Thoracic aorta (tissue), 2 donors: ENCODE measurements around the gene CEP72. TPM values are rescaled to one million over a fixed set of nuclear protein-coding genes. Genes with fewer than 3 reads are reported as not detected.

ENCODE experiments used
- ATAC-seq: fragments of 150-250 bp; one replicate; pipeline ENCODE4 v1.8.0; 2017; ENCODE audit warnings: low read depth; ENCODE audit not compliant: insufficient number of reproducible peaks, low FRiP score
- DNase-seq: peaks from one replicate; pipeline ENCODE4 v3.0.0-alpha.2; 2020; ENCODE audit warnings: low spot score
- H3K27ac ChIP-seq, 2 donors: fragments of 200-600 bp; sonication (generic); 1 replicate in 1 of 2; 2 replicates in 1 of 2; pipeline ENCODE4 v1.5.1; 2016; ENCODE audit warnings: mild to moderate bottlenecking in 2 of 2, moderate library complexity in 2 of 2
- H3K27me3 ChIP-seq: fragments of 200-600 bp; sonication (generic); replicated peaks from 2 replicates; pipeline ENCODE4 v1.6.0; 2016; ENCODE audit warnings: mild to moderate bottlenecking; ENCODE audit not compliant: insufficient read depth
- H3K36me3 ChIP-seq: fragments of 200-600 bp; sonication (generic); one replicate; pipeline ENCODE4 v1.5.1; 2016
- H3K4me1 ChIP-seq, 2 donors: fragments of 200-600 bp; sonication (generic); 1 replicate in 1 of 2; 2 replicates in 1 of 2; pipeline versions ENCODE4 v1.5.1 to v1.6.0; 2016; ENCODE audit warnings: low read depth in 2 of 2, mild to moderate bottlenecking in 1 of 2; ENCODE audit not compliant: control insufficient read depth in 1 of 2
- H3K4me3 ChIP-seq: fragments of 200-600 bp; sonication (generic); 2 replicates; pipeline ENCODE4 v1.5.1; 2016; ENCODE audit warnings: mild to moderate bottlenecking
- H3K9me3 ChIP-seq: fragments of 200-600 bp; sonication (generic); 2 replicates; pipeline ENCODE4 v1.5.1; 2016
- total RNA-seq, 2 donors: library from RNA; depleted of rRNA; stranded (reverse); fragments of >200 nt; gene quantifications; one replicate each; pipeline versions ENCODE4 v1.1.0 to v1.2.3, GENCODE V29; 2016
- TF ChIP-seq, protein P1 (sequence below): fragments of 200-600 bp; sonication (generic); IDR thresholded peaks from one replicate; pipeline ENCODE4 v1.5.1; 2019; ENCODE audit warnings: antibody characterized with exemption

Gene CEP72
- total RNA-seq, 2 donors from 2014 or later, result 0.68 to 2.0 TPM

DNA sequence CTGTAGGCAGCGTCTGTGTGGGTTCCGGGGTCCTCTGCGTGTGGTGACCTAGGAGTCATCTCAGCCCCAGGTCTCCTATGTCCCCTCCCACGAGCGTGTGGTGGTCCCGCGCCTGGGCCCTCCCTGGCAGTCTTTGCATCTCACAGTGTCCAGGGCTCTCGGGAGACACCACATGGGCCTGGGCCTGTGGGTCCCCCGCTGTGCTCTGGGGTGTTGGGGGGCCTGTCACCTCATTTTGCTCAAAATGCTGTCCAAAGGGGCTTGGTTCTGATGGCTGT lies 27.1 kb downstream of the CEP72 start:
- Histone ChIP-seq H3K9me3 (no peaks in the 10 kb centered on the region), H3K27me3 (no peaks in the 10 kb centered on the region), H3K27ac (no peak overlapping the region), H3K4me1 (no peaks in the 10 kb centered on the region), H3K36me3 (peaks cover 11% of the 10 kb centered on the region), H3K4me3 (no peak overlapping the region)
- ATAC-seq (no peak), DNase-seq (no peak)
- TF ChIP-seq, protein P1, sequence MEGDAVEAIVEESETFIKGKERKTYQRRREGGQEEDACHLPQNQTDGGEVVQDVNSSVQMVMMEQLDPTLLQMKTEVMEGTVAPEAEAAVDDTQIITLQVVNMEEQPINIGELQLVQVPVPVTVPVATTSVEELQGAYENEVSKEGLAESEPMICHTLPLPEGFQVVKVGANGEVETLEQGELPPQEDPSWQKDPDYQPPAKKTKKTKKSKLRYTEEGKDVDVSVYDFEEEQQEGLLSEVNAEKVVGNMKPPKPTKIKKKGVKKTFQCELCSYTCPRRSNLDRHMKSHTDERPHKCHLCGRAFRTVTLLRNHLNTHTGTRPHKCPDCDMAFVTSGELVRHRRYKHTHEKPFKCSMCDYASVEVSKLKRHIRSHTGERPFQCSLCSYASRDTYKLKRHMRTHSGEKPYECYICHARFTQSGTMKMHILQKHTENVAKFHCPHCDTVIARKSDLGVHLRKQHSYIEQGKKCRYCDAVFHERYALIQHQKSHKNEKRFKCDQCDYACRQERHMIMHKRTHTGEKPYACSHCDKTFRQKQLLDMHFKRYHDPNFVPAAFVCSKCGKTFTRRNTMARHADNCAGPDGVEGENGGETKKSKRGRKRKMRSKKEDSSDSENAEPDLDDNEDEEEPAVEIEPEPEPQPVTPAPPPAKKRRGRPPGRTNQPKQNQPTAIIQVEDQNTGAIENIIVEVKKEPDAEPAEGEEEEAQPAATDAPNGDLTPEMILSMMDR, result no peak

DNA sequence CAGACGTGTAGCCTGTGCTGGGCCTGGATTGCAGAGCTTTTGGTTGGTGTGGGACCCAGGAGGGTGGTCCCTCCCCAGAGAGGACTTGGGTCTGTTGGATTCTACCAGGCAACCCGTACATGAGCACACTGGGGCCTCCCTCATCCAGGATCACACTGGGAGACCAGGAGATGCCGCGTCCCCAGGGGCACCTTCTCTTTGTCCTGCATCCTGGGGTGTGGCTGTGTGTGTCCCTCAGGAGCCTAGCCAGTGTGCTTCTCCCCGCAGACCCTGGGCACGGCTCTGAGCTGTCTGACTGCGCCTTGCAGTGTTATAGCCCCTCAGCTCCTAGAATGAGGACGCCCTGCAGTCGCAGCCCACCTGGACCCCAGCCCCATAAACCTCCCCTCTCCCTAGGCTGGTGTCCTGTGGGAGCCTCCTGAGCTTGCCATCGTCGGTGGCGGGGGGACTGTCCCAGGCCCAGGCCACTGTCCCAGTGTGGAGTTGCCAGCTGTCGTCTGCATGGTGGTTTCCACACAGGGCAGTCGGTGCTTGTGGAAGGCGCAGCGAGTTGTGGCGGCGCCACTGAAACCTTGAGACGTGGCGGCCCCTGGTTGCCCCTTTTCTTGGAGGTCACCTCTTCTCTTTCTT lies 27.6 kb downstream of the CEP72 start:
- ATAC-seq, result no peak
- Histone ChIP-seq H3K4me1 (no peaks in the 10 kb centered on the region), H3K9me3 (no peaks in the 10 kb centered on the region), H3K36me3 (peaks cover 11% of the 10 kb centered on the region), H3K27ac (no peak overlapping the region), H3K4me3 (no peak overlapping the region), H3K27me3 (no peaks in the 10 kb centered on the region)
- TF ChIP-seq, protein P1, result no peak
- DNase-seq, result no peak

DNA sequence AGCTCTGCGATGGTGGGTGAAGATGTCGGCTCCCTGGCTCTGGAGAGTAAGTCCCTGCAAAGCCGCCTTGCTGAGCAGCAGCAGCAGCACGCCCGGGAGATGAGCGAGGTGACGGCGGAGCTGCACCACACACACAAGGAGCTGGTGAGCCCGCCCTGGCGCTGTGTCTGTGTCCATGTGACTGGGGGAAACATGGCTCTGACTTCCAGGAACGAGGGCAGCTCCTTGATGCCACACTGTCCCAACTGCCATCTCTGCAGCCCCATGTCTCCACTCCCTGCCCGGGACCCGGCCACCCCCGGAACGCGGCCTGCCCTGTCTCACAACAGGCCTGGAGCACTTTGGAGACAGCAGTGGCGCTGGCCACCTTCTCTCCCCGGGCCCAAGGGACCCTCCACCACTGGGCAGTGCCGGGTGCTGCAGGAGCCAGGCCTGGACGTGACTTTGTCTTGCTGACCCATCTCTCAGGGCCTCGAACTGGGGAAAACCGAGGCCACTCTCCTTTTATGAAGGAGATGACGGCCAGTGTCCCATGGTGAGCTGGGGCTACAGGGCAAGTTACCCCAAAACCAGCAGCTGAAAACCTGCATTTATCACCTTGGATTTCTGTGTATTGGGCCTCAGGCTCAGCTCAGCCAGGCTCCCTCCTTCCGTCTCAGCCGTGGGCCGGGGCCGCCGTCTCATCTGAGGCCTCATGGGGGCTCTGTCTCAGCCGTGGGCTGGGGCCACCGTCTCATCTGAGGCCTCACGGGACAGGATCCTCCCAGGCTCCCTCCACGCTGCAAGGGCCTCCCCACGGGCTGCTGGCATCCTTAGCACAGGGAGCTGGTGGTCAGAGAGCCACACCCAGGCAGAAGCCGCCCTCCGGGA lies 28.6 kb downstream of the CEP72 start:
- no peaks in the 10 kb centered on the region for H3K9me3 ChIP-seq
- TF ChIP-seq, protein P1, result no peak
- H3K4me1 ChIP-seq, result no peaks in the 10 kb centered on the region
- no peak overlapping the region for H3K27ac ChIP-seq
- H3K4me3 ChIP-seq, result no peak overlapping the region
- ATAC-seq, result no peak
- H3K36me3 ChIP-seq, result peaks cover 7% of the 10 kb centered on the region
- no peak for DNase-seq
- H3K27me3 ChIP-seq, result no peaks in the 10 kb centered on the region

DNA sequence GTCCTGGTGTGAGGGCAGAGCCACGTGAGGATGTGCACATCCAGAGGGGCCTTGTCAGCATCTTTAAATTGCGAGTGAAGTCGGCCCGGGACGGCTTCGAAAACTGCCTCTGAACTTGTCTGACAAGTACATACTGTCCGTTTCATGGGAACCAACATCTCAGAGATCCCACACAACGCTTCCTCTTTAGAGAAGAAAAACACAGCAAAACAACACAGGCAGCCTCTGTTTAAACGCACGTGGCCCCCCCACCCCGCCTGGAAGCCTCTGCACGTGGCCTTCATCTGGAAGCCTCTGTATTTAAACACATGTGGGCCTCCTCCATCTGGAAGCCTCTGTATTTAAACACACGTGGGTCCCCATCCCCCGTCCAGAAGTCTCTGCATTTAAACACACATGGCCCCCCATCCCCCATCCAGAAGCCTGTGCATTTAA lies 29.2 kb downstream of the CEP72 start:
- no peak overlapping the region for H3K27ac ChIP-seq
- H3K4me1 ChIP-seq, result no peaks in the 10 kb centered on the region
- H3K9me3 ChIP-seq, result no peaks in the 10 kb centered on the region
- ATAC-seq (no peak), DNase-seq (no peak)
- no peaks in the 10 kb centered on the region for H3K27me3 ChIP-seq
- H3K36me3 ChIP-seq, result peaks cover 4% of the 10 kb centered on the region
- TF ChIP-seq, protein P1, result no peak
- no peak overlapping the region for H3K4me3 ChIP-seq

DNA sequence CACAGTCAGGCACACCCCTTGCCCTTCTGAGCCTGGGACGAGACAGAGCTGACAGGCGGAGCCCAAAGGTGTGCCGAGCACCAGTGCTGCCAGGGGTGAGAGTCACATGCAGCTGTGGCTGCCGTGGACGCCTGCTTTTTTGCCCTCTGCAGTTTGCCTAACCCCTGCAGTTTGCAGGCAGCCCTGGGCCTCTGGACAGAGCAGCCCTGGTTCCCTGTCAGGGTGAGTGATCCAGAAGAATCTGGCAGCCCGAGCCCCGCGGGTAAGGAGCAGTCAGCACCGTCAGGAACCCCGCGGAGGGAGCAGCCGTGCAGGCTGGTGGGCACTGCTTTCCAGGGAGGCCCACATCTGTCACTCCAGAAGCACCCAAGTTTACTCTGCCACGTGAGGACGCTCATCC lies 30.3 kb downstream of the CEP72 start:
- no peak overlapping the region for H3K4me3 ChIP-seq
- H3K36me3 ChIP-seq, result peaks cover 4% of the 10 kb centered on the region
- H3K4me1 ChIP-seq, result no peaks in the 10 kb centered on the region
- no peak overlapping the region for H3K27ac ChIP-seq
- H3K27me3 ChIP-seq, result no peaks in the 10 kb centered on the region
- DNase-seq (no peak), ATAC-seq (no peak)
- TF ChIP-seq, protein P1, result no peak
- H3K9me3 ChIP-seq, result no peaks in the 10 kb centered on the region
